Smooth muscle cell (in vitro differentiated cells): ENCODE data around the gene GRIN3B. TPM values are rescaled to one million over a fixed set of nuclear protein-coding genes. Genes with fewer than 3 reads are reported as not detected.

Experiments
- DNase-seq: peaks from one replicate; lab custom pipeline; 2025; ENCODE audit not compliant: unreplicated experiment; lab: John Stamatoyannopoulos, UW
- H2AFZ ChIP-seq: fragments of 200-600 bp; sonication (generic); 2 replicates; pipeline ENCODE4 v1.6.0; 2016; ENCODE audit warnings: antibody characterized with exemption, low read depth, mild to moderate bottlenecking
- H3F3A ChIP-seq: fragments of 200-600 bp; sonication (generic); 2 replicates; pipeline ENCODE4 v1.6.0; 2017; ENCODE audit warnings: antibody characterized with exemption, low read depth
- H3K27ac ChIP-seq: fragments of 200-600 bp; sonication (generic); 2 replicates; pipeline ENCODE4 v1.5.1; 2016; ENCODE audit warnings: low read depth, mild to moderate bottlenecking
- H3K27me3 ChIP-seq: fragments of 200-600 bp; sonication (generic); 2 replicates; pipeline ENCODE4 v1.6.1; 2016; ENCODE audit warnings: low read depth, mild to moderate bottlenecking
- H3K36me3 ChIP-seq: fragments of 200-600 bp; sonication (generic); 2 replicates; pipeline ENCODE4 v1.5.1; 2016; ENCODE audit warnings: low read depth
- H3K4me1 ChIP-seq: fragments of 200-600 bp; sonication (generic); 2 replicates; pipeline ENCODE4 v1.5.1; 2016; ENCODE audit warnings: low read depth
- H3K4me2 ChIP-seq: fragments of 200-600 bp; sonication (generic); 2 replicates; pipeline ENCODE4 v1.6.0; 2016; ENCODE audit warnings: mild to moderate bottlenecking
- H3K4me3 ChIP-seq: fragments of 200-600 bp; sonication (generic); 2 replicates; pipeline ENCODE4 v1.5.1; 2016; ENCODE audit warnings: mild to moderate bottlenecking
- H3K79me2 ChIP-seq: fragments of 200-600 bp; sonication (generic); 2 replicates; pipeline ENCODE4 v1.6.0; 2016; ENCODE audit warnings: low read depth, mild to moderate bottlenecking
- H3K9ac ChIP-seq: fragments of 200-600 bp; sonication (generic); 2 replicates; pipeline ENCODE4 v1.6.0; 2016; ENCODE audit warnings: low read depth
- H3K9me3 ChIP-seq: fragments of 200-600 bp; sonication (generic); replicated peaks from 2 replicates; pipeline ENCODE4 v1.5.1; 2016; ENCODE audit warnings: low read depth
- H4K20me1 ChIP-seq: fragments of 200-600 bp; sonication (generic); 2 replicates; pipeline ENCODE4 v1.6.0; 2016; ENCODE audit warnings: low read depth
- CTCF ChIP-seq: fragments of 200-600 bp; sonication (generic); IDR thresholded peaks from 2 replicates; pipeline ENCODE4 v1.5.1; 2017; ENCODE audit warnings: borderline replicate concordance, mild to moderate bottlenecking, antibody characterized with exemption; ENCODE audit not compliant: insufficient read depth, poor library complexity, severe bottlenecking
- WGBS: methylation state at CpG from one replicate; pipeline ENCODE4 v1.1.7; 2016; ENCODE audit warnings: low lambda C conversion rate; 5-methylcytosine and 5-hydroxymethylcytosine counted together
- polyA plus RNA-seq: library from polyadenylated mRNA; unstranded; fragments of >200 nt; fragmentation: Nextera tagmentation; extraction: Ambion mirVana; gene quantifications from 2 replicates; pipeline ENCODE4 v1.2.1, GENCODE V29; 2016
- small RNA-seq: library from RNA; depleted of rRNA; stranded (forward); fragments of <200 nt; gene quantifications from one replicate; pipeline ENCODE3, GENCODE V24; 2014
- total RNA-seq: library from RNA; depleted of rRNA; stranded (reverse); fragments of >200 nt; gene quantifications from 2 replicates; pipeline ENCODE4 v1.2.3, GENCODE V29; 2014

Gene GRIN3B
- total and polyA plus RNA-seq, 2 experiments from 2014 or later: 1.2 to 12.6 TPM

- DNase-seq: no peak
- WGBS: 100% methylated on average over 5 of the region's 5 CpGs
These were observed 57.9 kb downstream of the GRIN3B start for GRCh38 chr19:1058112-1058511.

More at GRCh38 chr19:1058112-1058511, 57.9 kb downstream of the GRIN3B start:
- Histone ChIP-seq H2AFZ (no peak overlapping the region), H3K36me3 (peaks cover 26% of the 10 kb centered on the region), H3K27ac (no peak overlapping the region), H4K20me1 (no peaks in the 10 kb centered on the region), H3K9me3 (peaks cover 19% of the 10 kb centered on the region), H3K4me2 (no peak overlapping the region), H3K4me1 (no peaks in the 10 kb centered on the region), H3K4me3 (no peak overlapping the region), H3F3A (no peaks in the 10 kb centered on the region), H3K27me3 (no peaks in the 10 kb centered on the region), H3K9ac (no peak overlapping the region), H3K79me2 (no peaks in the 10 kb centered on the region)
- TF ChIP-seq CTCF: no peak

Small RNA genes lying within 50 kb of the gene (small RNA-seq; reads per million reads assigned to genes)
- 1.2 reads per million, percentile 34 among the genes with 10 or more reads in this experiment for gene RNU6-2

Other genes with a start within 250 kb of the GRIN3B start
- 1.7 and 10.2 TPM in 2 replicates for gene MISP, start 249.3 kb upstream of the GRIN3B start, total RNA-seq
- gene MISP, start 249.3 kb upstream of the GRIN3B start, polyA plus RNA-seq: 1.2 and 8.0 TPM in 2 replicates
- gene PTBP1, start 203.0 kb upstream of the GRIN3B start, total RNA-seq: 123 and 167 TPM in 2 replicates
- 226 and 238 TPM in 2 replicates for gene PTBP1, start 203.0 kb upstream of the GRIN3B start, polyA plus RNA-seq
- 6.5 and 10.7 TPM in 2 replicates for gene PLPPR3, start 178.5 kb upstream of the GRIN3B start, total RNA-seq
- gene PLPPR3, start 178.5 kb upstream of the GRIN3B start, polyA plus RNA-seq: 13.7 and 14.7 TPM in 2 replicates
- gene AZU1, start 172.6 kb upstream of the GRIN3B start, total RNA-seq: 0.45 and 8.0 TPM in 2 replicates
- gene AZU1, start 172.6 kb upstream of the GRIN3B start, polyA plus RNA-seq: 0.32 and 2.2 TPM in 2 replicates
- not detected in 2 replicates for gene PRTN3, start 159.4 kb upstream of the GRIN3B start, total RNA-seq
- not detected in 2 replicates for gene PRTN3, start 159.4 kb upstream of the GRIN3B start, polyA plus RNA-seq
- not detected in 2 replicates for gene ELANE, start 148.1 kb upstream of the GRIN3B start, total RNA-seq
- not detected in 2 replicates for gene ELANE, start 148.1 kb upstream of the GRIN3B start, polyA plus RNA-seq
- gene CFD, start 140.8 kb upstream of the GRIN3B start, total RNA-seq: not detected in 2 replicates
- 0.34 and 1.9 TPM in 2 replicates for gene CFD, start 140.8 kb upstream of the GRIN3B start, polyA plus RNA-seq
- gene MED16, start 107.2 kb upstream of the GRIN3B start, total RNA-seq: 19.0 and 25.2 TPM in 2 replicates
- gene MED16, start 107.2 kb upstream of the GRIN3B start, polyA plus RNA-seq: 86.8 and 87.1 TPM in 2 replicates
- gene RNU6-9, start 106.9 kb upstream of the GRIN3B start, total RNA-seq: not detected in 2 replicates
- gene RNU6-9, start 106.9 kb upstream of the GRIN3B start, polyA plus RNA-seq: not detected in 2 replicates
- gene R3HDM4, start 87.2 kb upstream of the GRIN3B start, total RNA-seq: 25.9 and 42.3 TPM in 2 replicates
- 69.4 and 70.5 TPM in 2 replicates for gene R3HDM4, start 87.2 kb upstream of the GRIN3B start, polyA plus RNA-seq
- 0.27 TPM in 1 of 2 replicates, not detected in the other for gene KISS1R, start 83.1 kb upstream of the GRIN3B start, total RNA-seq
- gene KISS1R, start 83.1 kb upstream of the GRIN3B start, polyA plus RNA-seq: 0.61 and 1.4 TPM in 2 replicates
- gene ARID3A, start 74.4 kb upstream of the GRIN3B start, total RNA-seq: 50.3 TPM in 2 replicates
- 45.7 and 75.2 TPM in 2 replicates for gene ARID3A, start 74.4 kb upstream of the GRIN3B start, polyA plus RNA-seq
- 33.8 and 69.4 TPM in 2 replicates for gene WDR18, start 16.1 kb upstream of the GRIN3B start, total RNA-seq
- gene WDR18, start 16.1 kb upstream of the GRIN3B start, polyA plus RNA-seq: 153 and 160 TPM in 2 replicates
- gene TMEM259, start 20.7 kb downstream of the GRIN3B start, total RNA-seq: 112 and 133 TPM in 2 replicates
- gene TMEM259, start 20.7 kb downstream of the GRIN3B start, polyA plus RNA-seq: 232 and 301 TPM in 2 replicates
- not detected in 2 replicates for gene RNU6-2, start 21.1 kb downstream of the GRIN3B start, total RNA-seq
- not detected in 2 replicates for gene RNU6-2, start 21.1 kb downstream of the GRIN3B start, polyA plus RNA-seq
- 150 and 155 TPM in 2 replicates for gene CNN2, start 26.2 kb downstream of the GRIN3B start, total RNA-seq
- 392 and 404 TPM in 2 replicates for gene CNN2, start 26.2 kb downstream of the GRIN3B start, polyA plus RNA-seq
- 4.1 and 5.0 TPM in 2 replicates for gene ABCA7, start 39.7 kb downstream of the GRIN3B start, total RNA-seq
- 11.8 and 26.5 TPM in 2 replicates for gene ABCA7, start 39.7 kb downstream of the GRIN3B start, polyA plus RNA-seq
- gene ARHGAP45, start 66.7 kb downstream of the GRIN3B start, total RNA-seq: 4.4 and 8.7 TPM in 2 replicates
- gene ARHGAP45, start 66.7 kb downstream of the GRIN3B start, polyA plus RNA-seq: 8.0 and 13.9 TPM in 2 replicates
- gene POLR2E, start 95.0 kb downstream of the GRIN3B start, total RNA-seq: 99.1 and 114 TPM in 2 replicates
- 235 and 260 TPM in 2 replicates for gene POLR2E, start 95.0 kb downstream of the GRIN3B start, polyA plus RNA-seq
- 319 and 325 TPM in 2 replicates for gene GPX4, start 103.6 kb downstream of the GRIN3B start, total RNA-seq
- 441 and 450 TPM in 2 replicates for gene GPX4, start 103.6 kb downstream of the GRIN3B start, polyA plus RNA-seq
- 16.4 and 18.1 TPM in 2 replicates for gene SBNO2, start 173.8 kb downstream of the GRIN3B start, total RNA-seq
- 17.6 and 20.9 TPM in 2 replicates for gene SBNO2, start 173.8 kb downstream of the GRIN3B start, polyA plus RNA-seq
- 23.6 and 29.3 TPM in 2 replicates for gene STK11, start 205.4 kb downstream of the GRIN3B start, total RNA-seq
- gene STK11, start 205.4 kb downstream of the GRIN3B start, polyA plus RNA-seq: 62.3 and 79.7 TPM in 2 replicates
- gene CBARP, start 237.6 kb downstream of the GRIN3B start, total RNA-seq: 1.7 and 2.7 TPM in 2 replicates
- gene CBARP, start 237.6 kb downstream of the GRIN3B start, polyA plus RNA-seq: 10.2 and 10.5 TPM in 2 replicates
- gene ATP5F1D, start 241.3 kb downstream of the GRIN3B start, total RNA-seq: 29.1 and 68.8 TPM in 2 replicates
- 265 and 272 TPM in 2 replicates for gene ATP5F1D, start 241.3 kb downstream of the GRIN3B start, polyA plus RNA-seq
- gene MIDN, start 248.2 kb downstream of the GRIN3B start, total RNA-seq: 25.0 and 58.5 TPM in 2 replicates
- 65.3 and 70.6 TPM in 2 replicates for gene MIDN, start 248.2 kb downstream of the GRIN3B start, polyA plus RNA-seq